Smooth muscle cell (in vitro differentiated cells): ENCODE results near the gene ATL2. TPM values are rescaled to one million over a fixed set of nuclear protein-coding genes. Genes with fewer than 3 reads are reported as not detected.

Experiments used
- DNase-seq: peaks from one replicate; lab custom pipeline; 2025; ENCODE audit not compliant: unreplicated experiment; lab: John Stamatoyannopoulos, UW
- H2AFZ ChIP-seq: fragments of 200-600 bp; sonication (generic); 2 replicates; pipeline ENCODE4 v1.6.0; 2016; ENCODE audit warnings: antibody characterized with exemption, low read depth, mild to moderate bottlenecking
- H3F3A ChIP-seq: fragments of 200-600 bp; sonication (generic); 2 replicates; pipeline ENCODE4 v1.6.0; 2017; ENCODE audit warnings: antibody characterized with exemption, low read depth
- H3K27ac ChIP-seq: fragments of 200-600 bp; sonication (generic); 2 replicates; pipeline ENCODE4 v1.5.1; 2016; ENCODE audit warnings: low read depth, mild to moderate bottlenecking
- H3K27me3 ChIP-seq: fragments of 200-600 bp; sonication (generic); 2 replicates; pipeline ENCODE4 v1.6.1; 2016; ENCODE audit warnings: low read depth, mild to moderate bottlenecking
- H3K36me3 ChIP-seq: fragments of 200-600 bp; sonication (generic); 2 replicates; pipeline ENCODE4 v1.5.1; 2016; ENCODE audit warnings: low read depth
- H3K4me1 ChIP-seq: fragments of 200-600 bp; sonication (generic); 2 replicates; pipeline ENCODE4 v1.5.1; 2016; ENCODE audit warnings: low read depth
- H3K4me2 ChIP-seq: fragments of 200-600 bp; sonication (generic); 2 replicates; pipeline ENCODE4 v1.6.0; 2016; ENCODE audit warnings: mild to moderate bottlenecking
- H3K4me3 ChIP-seq: fragments of 200-600 bp; sonication (generic); 2 replicates; pipeline ENCODE4 v1.5.1; 2016; ENCODE audit warnings: mild to moderate bottlenecking
- H3K79me2 ChIP-seq: fragments of 200-600 bp; sonication (generic); 2 replicates; pipeline ENCODE4 v1.6.0; 2016; ENCODE audit warnings: low read depth, mild to moderate bottlenecking
- H3K9ac ChIP-seq: fragments of 200-600 bp; sonication (generic); 2 replicates; pipeline ENCODE4 v1.6.0; 2016; ENCODE audit warnings: low read depth
- H3K9me3 ChIP-seq: fragments of 200-600 bp; sonication (generic); replicated peaks from 2 replicates; pipeline ENCODE4 v1.5.1; 2016; ENCODE audit warnings: low read depth
- H4K20me1 ChIP-seq: fragments of 200-600 bp; sonication (generic); 2 replicates; pipeline ENCODE4 v1.6.0; 2016; ENCODE audit warnings: low read depth
- WGBS: methylation state at CpG from one replicate; pipeline ENCODE4 v1.1.7; 2016; ENCODE audit warnings: low lambda C conversion rate; 5-methylcytosine and 5-hydroxymethylcytosine counted together
- polyA plus RNA-seq: library from polyadenylated mRNA; unstranded; fragments of >200 nt; fragmentation: Nextera tagmentation; extraction: Ambion mirVana; gene quantifications from 2 replicates; pipeline ENCODE4 v1.2.1, GENCODE V29; 2016
- total RNA-seq: library from RNA; depleted of rRNA; stranded (reverse); fragments of >200 nt; gene quantifications from 2 replicates; pipeline ENCODE4 v1.2.3, GENCODE V29; 2014
- TF ChIP-seq, protein P1 (sequence below): fragments of 200-600 bp; sonication (generic); IDR thresholded peaks from 2 replicates; pipeline ENCODE4 v1.5.1; 2017; ENCODE audit warnings: borderline replicate concordance, mild to moderate bottlenecking, antibody characterized with exemption; ENCODE audit not compliant: insufficient read depth, poor library complexity, severe bottlenecking

Gene ATL2
- total and polyA plus RNA-seq, 2 experiments from 2014 or later: 19.9 to 56.7 TPM

DNA sequence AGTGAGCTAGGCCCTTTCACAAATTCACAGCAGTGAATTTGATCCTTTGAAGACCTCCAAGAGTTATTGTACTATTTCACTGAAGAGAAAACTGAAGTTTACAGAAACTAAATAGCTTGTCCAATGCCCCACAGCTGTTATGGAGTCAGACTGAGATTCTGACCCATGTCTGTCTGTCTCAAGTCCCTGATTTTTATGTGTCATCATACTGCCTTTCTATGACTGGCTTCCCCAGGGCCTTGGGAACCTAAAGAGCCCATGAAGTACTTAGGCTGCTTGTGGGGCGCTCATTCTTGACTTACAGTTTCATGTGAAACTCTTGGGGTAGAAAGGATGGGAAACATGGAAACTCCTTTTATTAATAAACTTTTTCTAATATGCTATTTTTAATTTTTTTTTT, 107.7 kb downstream of the ATL2 start:
- Histone ChIP-seq H4K20me1 (no peaks in the 10 kb centered on the region), H3K27me3 (no peaks in the 10 kb centered on the region), H2AFZ (no peak overlapping the region), H3K9ac (no peak overlapping the region), H3F3A (no peaks in the 10 kb centered on the region), H3K79me2 (no peaks in the 10 kb centered on the region), H3K27ac (no peak overlapping the region), H3K4me2 (no peak overlapping the region), H3K4me3 (no peak overlapping the region), H3K9me3 (no peaks in the 10 kb centered on the region), H3K36me3 (no peaks in the 10 kb centered on the region), H3K4me1 (no peaks in the 10 kb centered on the region)
- TF ChIP-seq, protein P1, sequence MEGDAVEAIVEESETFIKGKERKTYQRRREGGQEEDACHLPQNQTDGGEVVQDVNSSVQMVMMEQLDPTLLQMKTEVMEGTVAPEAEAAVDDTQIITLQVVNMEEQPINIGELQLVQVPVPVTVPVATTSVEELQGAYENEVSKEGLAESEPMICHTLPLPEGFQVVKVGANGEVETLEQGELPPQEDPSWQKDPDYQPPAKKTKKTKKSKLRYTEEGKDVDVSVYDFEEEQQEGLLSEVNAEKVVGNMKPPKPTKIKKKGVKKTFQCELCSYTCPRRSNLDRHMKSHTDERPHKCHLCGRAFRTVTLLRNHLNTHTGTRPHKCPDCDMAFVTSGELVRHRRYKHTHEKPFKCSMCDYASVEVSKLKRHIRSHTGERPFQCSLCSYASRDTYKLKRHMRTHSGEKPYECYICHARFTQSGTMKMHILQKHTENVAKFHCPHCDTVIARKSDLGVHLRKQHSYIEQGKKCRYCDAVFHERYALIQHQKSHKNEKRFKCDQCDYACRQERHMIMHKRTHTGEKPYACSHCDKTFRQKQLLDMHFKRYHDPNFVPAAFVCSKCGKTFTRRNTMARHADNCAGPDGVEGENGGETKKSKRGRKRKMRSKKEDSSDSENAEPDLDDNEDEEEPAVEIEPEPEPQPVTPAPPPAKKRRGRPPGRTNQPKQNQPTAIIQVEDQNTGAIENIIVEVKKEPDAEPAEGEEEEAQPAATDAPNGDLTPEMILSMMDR: no peak
- WGBS: 96% methylated on average over 1 of the region's 1 CpG
- DNase-seq: no peak

DNA sequence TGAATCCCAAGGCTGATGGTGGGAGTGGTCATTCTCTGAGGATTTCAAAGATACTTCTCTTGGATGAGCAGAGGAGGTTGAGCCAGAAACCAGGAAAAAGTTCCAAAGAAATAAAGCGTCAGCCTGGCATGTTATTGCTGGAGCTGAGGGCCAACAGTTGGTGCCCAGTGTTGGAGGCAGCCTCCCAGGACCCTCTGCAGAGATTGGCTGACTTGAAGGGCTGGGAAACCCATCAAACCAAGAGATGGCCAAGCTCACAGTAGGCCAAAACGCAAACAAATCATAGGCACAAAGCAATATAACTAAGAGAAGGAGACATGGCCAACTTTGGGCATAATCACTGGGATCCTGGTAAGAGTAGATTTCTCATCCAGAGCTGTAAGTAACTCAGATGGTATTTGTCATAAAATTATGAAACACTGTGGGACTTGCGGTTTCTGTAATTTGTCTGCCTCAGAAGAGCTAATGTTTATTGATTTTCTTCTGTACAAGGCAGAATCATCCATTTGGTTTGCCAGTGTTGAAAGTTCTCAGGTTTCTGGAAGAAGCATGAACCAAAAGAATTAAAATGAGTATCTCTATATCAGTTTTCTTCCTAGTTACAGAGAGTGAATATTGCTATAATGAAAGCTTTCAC, 108.3 kb downstream of the ATL2 start:
- DNase-seq: no peak
- 98% methylated on average over 3 of the region's 3 CpGs for WGBS

DNA sequence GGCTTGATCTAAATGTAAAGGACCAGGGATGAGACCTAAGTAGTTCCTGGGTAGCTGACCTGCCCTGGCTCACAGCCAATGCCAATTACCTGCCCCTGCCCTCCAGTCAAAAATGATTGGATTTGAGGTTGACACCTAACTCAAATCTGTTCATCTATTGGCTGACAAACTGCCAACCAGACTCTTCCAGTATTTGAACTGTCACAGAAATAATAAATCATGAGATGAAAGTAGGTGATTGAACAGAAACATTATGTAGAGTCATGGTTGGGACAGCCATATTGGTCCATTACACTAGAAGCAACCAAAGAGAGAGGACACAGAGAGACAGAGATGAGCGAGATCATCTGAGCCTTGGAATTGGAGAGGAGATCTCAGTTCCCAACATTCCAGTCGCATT, 109.1 kb downstream of the ATL2 start:
- Histone ChIP-seq H3K9ac (no peak overlapping the region), H3K9me3 (no peaks in the 10 kb centered on the region), H4K20me1 (no peaks in the 10 kb centered on the region), H3K79me2 (no peaks in the 10 kb centered on the region), H3K4me2 (no peak overlapping the region), H3K4me1 (no peaks in the 10 kb centered on the region), H3K27ac (no peak overlapping the region), H3K36me3 (no peaks in the 10 kb centered on the region), H3F3A (no peaks in the 10 kb centered on the region), H3K4me3 (no peak overlapping the region), H2AFZ (no peak overlapping the region), H3K27me3 (no peaks in the 10 kb centered on the region)
- TF ChIP-seq, protein P1: no peak
- WGBS: 86% methylated on average over 2 of the region's 2 CpGs
- no peak for DNase-seq

More for the DNA sequence above, 108.3 kb downstream of the ATL2 start:
- no peaks in the 10 kb centered on the region for H3K9me3 ChIP-seq
- H3K4me2 ChIP-seq: no peak overlapping the region
- TF ChIP-seq, protein P1: no peak
- no peak overlapping the region for H3K9ac ChIP-seq
- H3K4me1 ChIP-seq: no peaks in the 10 kb centered on the region
- no peaks in the 10 kb centered on the region for H3F3A ChIP-seq
- H2AFZ ChIP-seq: no peak overlapping the region
- H3K36me3 ChIP-seq: no peaks in the 10 kb centered on the region
- no peak overlapping the region for H3K4me3 ChIP-seq
- H3K27ac ChIP-seq: no peak overlapping the region
- no peaks in the 10 kb centered on the region for H3K79me2 ChIP-seq
- no peaks in the 10 kb centered on the region for H4K20me1 ChIP-seq
- H3K27me3 ChIP-seq: no peaks in the 10 kb centered on the region
